Stimulated activated CD8-positive, alpha-beta memory T cell treated with anti-CD3 and anti-CD28 coated beads, Interleukin-15, amount 100 ng/mL, for 48 hours (primary cell): ENCODE data around the gene FLRT1.

Experiments used
- DNase-seq, 2 donors: peaks; one replicate each; pipeline ENCODE4 v3.0.0-alpha.2; 2020; ENCODE audit warnings: low read depth in 2 of 2

Gene FLRT1

DNA sequence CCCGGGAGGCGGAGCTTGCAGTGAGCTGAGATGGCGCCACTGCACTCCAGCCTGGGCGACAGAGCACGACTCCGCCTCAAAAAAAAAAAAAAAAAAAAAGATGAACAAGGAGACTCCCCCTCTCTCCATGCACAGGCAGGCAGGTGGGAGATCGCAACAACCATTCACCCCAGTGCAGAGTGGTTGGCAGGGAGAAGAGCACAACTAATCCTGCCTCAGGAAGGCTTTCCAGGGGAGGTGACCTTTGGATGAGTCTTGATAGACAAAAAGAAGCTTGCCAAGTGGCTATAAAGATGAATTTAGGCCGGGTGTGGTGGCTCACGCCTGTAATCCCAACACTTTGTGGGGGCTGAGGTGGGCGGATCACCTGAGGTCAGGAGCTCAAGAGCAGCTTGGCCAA, 30.0 kb downstream of the FLRT1 start:
- DNase-seq: no peak

DNA sequence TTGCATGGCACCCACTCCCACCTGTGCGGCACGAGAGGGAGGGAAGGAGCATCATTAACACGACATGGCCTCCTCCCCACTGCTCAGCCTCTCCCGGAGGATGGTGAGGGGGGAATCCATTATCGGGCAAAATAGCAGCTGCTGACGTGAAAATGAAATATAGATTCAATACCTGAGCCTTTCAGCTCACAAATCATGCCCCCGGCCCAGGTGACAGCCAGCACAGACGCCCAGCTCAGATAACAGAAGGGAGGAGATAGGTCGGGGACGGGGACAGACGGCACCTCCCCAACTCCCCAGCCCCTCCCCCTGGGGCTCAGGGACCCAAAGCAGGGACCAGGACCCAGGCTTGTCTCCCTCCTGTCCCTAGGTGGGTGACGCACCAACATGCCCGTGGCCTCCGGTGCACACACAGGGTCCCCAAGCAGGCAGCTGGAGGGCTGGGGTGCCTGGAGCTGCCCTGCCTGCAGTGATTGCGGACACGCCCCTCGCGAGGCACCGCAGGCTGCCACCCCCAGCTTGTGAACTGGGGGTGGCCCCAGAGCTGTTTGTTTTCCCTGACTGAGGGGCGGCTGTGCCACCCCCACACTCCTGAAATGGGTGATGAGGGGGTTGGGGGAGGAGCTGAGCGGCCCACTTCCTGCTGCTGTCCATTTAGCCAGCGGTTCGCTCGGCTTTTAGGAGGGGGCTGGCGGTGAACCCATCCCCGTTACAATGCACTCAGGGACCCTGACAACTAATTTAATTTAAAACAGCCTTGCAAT, 31.7 kb downstream of the FLRT1 start:
- no peak for DNase-seq

DNA sequence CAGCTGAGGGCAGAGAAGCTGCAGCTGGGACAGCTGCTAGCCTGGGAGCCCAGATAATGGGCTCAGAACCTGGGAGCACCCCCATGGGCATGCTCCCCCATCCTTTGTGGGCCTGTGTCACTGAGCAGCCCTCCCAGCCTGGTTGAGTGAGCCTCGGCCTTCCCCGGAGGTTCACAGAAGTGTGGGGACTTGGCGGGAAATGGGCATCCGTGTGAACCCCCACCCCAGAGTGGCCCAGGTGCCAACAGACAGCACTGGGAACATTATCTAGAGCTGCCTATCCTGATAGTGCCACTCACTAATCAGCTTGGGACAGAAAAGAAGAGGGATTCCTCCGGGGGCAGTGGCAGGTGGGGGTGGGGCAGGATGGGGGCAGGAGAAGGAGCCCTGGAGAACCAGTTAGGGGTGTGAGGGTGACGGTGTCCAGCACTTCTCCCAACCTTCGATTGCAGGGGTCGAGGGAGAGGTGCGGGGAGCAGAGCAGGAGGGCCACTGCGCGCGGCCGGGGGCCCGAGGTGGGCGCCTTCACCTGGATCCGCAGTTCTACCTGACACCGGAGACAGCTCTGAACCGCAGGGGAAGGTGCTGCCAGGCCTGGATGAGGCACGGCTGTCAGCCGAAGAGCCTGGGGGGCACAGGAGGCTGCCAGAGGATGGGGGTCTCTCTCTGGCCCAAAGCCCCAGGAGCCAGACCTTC, 33.1 kb downstream of the FLRT1 start:
- no peak for DNase-seq

DNA sequence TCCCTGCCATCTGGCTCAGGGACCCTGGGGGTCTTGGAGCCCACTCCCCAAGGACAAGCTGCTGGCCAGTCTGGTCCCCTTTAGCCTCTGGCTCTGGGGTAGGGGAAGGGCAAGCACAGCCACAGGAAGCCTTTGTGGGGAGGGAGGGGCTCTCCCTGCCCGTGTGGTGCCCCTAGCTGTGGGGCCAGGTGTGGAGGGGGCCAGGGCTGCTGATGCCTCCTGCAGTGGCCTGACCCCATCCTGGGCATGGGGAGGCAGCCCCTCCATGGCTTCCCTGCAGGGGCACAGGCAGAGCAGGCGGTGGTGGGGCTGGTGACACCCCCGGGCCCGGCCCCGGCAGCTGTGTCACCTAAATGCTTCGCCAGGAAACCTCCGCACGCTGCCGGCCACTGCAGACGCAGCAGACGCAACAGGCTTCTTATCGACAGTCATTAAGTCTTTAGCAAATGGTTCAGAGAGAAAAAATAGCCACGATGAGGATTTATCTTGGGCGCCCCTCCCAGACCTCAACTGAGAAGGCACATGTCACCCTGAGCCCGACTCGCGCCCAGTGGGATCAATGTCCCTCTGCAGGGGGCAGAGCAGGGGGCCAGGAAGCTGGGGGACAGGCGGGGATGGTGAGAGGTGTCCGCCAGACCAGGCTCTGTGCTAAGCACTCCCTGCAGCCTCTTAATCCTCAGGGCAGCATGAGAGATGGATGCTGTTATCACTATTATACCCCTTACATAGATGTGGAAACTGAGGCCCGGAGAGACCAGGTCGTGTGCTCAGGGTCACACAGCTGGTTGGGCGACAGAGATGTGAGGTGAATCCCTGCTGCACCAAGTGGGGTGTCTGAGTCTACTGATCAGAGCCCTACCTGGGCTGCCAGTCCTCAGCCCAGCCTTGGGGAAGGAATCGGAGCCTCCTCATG, 33.9 kb downstream of the FLRT1 start:
- no peak for DNase-seq

DNA sequence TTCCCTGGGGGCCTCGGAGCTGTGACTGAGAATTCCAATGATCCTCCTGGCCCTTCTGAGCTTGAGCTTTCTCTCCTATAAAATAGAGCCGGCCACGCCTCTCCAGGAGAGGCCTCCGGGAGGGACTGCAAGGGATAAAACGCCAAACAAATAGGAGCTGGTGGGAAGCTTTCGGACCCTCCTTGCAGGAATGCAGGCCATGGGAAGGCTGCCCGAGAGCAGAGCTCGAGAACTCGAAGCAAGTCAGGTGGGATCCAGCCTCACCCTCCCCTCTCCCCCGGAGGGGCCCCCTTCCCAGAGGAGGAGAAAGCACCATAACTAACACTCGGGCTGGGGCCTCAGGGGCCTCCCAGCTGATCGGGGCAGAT, 34.6 kb downstream of the FLRT1 start:
- DNase-seq: no peak

DNA sequence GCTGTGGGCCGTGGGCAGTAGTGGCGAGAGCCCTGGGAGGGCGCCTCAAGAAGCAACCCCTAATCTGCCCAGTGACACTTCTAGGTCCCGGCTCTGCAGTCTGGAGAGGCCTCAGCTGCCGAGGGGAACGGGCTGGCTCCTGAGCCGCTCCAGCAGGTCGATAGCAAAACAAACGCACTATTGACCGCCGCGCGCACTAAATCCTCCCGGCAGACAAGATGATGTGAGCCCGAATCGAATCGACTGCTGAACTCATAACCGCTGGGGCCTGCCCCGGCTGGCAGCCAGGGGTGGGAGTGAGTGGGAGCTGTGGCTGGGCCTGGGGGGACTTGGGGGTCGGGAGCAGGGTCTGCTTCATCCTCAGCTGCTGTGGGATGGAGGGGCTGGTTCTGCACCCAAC, 36.1 kb downstream of the FLRT1 start:
- no peak for DNase-seq

DNA sequence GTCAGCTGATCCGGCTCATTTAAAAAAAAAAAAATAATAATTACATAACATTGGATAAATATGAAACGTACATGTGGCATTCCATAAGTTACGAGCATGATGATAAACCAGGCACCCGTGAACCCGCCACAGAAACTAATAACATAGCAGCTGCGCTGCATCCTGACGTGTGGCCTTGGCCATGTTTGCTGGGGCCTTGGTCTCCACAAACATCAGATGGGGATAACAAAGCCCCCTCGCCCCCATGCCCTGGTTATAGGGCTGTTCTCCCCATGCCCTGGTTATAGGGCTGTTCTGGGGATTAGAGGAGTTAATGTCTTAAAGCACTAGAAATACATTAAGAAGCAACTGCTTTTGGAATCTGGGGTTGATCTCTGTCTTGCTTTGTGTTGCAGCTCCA, 36.7 kb downstream of the FLRT1 start:
- no peak for DNase-seq

DNA sequence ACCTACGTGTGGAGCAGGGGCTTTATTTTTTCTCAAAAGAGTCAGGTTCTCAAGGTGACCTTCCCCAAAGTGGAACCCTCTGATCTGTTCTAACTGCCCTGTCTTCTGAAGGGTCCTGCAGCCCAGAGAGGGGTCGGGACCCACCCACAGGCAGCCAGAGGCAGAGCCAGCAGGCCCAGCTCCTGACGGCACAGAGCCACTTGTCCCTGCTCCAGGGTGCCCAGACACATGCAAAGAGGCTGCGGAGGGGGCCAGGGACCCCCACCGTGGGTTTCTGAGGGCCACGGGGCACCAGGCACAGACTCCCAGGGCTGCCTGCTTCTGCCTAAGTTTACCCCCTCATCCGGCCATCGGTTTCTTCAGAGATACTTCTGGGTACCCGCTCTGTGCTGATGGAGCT, 37.1 kb downstream of the FLRT1 start:
- DNase-seq: no peak

DNA sequence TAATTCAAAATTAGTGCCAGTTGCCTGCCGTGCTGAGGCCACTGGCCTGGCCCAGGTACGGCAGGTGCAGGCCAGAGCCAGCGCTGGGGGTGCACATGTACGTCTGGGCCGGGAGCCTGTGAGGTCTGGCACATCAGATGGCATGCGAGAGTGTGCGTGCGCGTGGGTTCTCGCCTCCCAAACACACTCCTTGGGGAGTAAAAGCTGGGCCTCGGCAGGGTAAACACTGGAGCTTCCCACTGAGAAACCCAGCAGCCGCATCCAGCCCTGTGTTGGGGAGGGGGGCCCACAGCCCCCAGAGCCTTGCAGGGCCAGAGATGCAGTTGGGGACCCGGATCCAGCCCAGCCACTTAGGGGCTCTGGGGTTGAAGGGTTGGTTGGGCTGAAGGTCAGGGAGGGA, 37.8 kb downstream of the FLRT1 start:
- no peak for DNase-seq

DNA sequence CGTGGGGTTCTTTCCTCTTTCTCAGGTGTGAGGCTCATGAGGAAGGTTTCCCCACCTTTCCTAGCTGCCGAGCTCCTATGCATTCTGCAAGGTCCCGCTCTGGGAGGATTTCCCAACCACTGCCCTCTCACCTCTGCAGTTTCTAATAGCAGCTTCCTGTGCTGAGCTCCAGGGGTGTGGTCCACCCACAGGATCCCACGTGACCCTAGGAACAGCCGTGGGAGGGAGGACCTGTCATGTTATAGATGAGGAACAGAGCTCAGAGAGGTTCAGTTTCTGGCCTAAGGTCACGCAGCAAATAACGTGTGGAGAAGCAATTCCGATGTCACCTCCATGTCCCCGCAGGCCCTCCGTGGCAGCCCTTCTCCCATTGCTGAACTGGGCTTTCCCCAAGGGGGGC, 38.5 kb downstream of the FLRT1 start:
- no peak for DNase-seq

DNA sequence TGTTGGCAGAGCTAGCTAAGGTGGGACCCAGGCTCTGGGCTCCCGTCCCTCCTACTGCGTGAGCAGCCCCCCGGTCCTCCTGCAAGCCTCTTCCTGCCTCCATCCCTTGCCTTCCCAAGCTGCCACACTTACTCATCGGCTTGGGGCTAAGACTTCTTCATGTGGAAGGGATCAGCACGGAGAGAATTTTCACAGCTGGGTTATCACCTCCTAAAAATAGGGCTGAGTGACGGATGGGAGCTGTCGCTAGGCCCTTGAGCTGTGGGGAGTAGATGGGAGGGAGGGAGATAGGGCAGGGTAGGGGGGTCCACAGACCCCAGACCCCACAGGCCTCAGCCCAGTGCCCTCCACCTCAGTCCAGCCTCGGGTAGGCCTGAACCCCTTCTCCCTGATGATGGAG, 41.0 kb downstream of the FLRT1 start:
- DNase-seq: no peak

DNA sequence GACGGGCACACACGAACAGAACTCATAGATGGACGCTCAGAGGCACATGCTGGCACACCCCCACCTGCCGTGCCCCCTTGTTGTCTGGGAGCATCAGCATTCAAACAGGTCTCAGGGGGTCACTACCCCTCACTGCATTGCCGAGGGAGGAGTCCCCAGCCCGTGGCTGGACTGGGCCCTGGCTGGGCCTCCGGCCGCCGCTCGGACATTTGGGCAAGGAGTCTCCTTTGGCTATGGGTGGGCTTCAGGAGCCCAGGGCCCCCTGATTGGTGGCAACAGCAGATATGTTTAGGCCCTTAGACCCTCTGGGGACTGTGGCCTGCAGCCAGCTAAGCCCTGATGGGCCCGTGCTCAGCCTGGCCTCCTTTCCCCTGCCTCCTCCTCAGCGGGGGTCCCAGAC, 41.9 kb downstream of the FLRT1 start:
- DNase-seq: no peak

DNA sequence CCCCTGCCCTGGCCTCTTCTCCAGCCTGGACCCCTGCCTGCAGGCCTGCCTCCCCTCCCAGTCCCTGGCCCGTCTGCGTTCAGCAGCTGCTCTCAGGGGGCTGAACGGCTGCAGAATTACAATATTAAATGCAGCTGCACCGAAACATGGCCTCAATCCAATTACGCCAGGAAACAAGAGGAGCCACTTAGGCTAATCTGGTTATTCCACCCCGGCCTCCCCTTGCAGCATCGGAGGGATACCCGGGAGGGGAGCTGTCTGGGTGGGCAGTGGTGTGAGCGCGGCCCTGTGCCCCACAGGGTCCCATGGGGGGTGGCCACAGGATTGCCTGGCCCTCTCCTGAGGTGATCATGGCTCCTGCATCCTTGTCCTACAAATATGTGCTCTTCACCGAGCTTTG, 42.6 kb downstream of the FLRT1 start:
- no peak for DNase-seq

DNA sequence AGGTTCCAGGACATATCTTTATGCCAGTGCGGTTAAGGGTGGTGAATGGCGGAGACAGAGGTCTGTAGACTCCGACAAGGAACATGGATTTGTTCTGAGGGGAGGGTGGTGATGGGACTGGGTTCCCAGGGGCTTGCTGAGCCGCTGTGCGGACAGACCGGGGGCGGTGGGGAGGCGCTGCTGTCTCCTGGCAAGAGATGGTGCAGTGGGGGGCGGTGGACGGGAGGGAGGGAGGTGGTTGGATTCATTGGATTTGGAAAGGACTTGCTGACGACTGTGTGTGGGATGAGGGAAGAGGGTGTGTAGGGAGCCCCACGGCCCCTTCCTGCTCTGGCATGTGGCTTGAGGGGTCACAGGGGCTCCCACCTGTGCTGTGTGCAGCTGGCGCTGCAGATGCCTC, 43.2 kb downstream of the FLRT1 start:
- no peak for DNase-seq

DNA sequence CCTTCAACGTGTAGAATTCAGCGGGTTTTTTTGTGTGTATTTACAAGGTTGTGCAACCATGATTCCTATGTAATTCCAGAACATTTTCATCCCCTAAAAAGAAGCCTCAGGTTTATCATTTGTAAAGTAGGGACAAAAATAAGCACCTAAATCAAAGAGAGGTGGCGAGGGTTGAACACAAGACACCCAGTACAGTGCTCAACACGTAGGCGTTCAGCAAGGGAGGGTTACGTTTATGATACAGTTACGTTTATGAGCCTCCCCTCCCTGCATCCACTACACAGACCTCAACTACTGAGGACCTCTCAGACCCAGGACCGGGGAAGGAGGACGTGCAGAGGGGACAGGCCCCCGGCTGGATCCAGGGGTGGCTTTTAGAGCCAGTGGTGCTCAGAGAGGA, 44.7 kb downstream of the FLRT1 start:
- DNase-seq: no peak

DNA sequence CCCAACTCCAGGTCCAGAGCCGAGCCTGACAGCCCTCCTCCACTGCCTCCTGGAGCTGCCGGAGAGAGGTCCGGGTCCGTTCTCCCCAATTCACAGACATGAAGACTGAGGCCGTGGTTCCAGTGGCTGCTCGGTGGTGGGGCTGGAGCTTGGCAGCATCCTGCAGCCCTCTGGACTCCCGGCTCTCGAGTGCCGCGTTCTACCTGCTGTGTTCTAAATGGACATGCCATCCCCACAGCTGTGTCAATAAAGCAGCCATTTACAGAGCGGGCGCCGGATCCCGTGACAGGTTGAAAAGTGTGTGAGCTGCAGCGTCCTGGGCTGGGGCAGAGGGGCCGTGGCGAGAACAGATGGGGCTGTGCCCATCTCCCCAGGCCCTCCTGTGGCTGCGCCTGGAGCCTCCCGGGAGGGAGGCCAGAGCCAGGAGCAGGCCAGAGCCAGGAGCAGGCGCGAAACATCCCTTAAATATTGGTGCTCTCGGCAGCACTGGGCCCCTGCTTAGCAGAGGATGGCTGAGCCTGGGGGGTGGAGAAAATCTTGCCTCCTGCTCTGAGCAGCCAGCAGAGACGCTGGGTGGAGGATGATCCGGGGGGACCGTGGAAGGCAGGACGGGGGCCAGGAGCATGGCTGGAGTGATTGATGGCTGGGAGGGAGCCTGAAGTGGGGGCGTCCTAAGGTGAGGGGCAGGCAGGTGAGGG, 46.2 kb downstream of the FLRT1 start:
- no peak for DNase-seq

DNA sequence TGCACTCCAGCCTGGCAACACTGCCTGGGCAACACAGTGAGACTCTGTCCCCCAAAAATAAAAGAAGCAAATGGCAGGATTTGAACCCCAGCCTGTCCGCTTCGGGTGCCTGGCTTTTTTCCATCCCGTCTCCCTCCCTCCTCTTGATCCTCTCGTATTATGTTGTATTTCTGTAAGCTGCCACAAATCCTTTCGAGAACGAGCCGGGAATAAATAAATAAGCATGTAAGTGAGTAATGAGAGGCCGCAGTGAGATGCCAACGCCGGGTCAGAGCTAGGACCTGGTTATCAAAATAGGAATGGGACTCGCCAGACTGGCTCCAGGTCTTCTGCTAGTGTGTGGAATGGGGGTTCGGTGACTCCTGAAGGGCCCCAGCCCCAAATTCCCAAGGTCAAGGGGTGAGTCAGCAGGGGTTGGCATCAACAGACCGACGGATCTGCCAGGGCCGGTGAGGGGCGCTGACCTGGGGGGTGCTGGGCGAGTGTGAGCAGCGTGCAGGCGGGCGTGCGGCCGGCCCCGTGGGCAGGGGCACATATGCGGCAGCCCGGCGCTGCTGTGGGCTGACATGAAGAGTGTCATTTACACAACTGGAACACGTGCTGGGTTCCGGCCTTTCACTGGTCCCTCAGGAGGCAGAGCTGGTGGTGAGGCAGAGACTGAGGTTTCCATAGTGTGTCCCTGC, 47.8 kb downstream of the FLRT1 start:
- DNase-seq: no peak

DNA sequence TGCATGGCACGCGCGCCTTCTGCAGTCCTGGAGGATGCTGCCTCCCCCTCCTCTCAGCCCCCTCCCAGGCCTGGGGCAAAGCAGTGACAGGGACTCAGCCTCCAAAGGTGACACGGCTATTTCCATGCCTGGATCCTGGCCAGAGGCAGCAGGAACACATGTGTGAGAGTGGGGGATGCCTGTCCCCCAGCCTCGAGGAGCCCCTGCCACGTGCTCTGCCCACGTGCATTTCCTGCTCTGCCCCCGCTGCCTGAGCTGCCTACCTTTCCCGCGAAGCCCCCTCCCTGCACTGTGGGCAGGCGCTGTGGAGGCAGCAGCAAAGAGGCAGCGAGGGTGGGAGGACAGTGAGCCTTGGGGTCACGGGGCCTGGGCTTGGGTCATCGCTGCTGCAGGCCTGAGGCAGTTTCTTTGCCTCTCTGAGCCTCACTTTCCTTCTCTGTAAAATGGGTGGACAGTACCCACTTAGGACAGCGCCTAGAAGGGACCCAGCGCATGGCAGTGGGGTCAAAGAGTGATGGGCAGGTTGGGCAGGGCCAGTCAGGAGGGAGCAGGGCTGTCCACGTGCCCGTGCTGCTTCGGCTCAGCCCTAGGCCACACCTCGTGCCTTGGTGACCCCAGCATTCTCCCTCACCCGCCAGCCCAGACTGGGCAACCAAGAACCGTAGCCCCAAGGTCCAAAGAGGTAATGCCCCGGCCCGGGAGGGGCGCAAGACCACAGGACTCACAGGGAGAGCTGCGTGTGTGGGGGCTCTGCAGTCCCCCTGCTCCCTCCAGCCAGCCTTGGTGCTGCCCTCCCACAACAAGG, 48.6 kb downstream of the FLRT1 start:
- DNase-seq: no peak

DNA sequence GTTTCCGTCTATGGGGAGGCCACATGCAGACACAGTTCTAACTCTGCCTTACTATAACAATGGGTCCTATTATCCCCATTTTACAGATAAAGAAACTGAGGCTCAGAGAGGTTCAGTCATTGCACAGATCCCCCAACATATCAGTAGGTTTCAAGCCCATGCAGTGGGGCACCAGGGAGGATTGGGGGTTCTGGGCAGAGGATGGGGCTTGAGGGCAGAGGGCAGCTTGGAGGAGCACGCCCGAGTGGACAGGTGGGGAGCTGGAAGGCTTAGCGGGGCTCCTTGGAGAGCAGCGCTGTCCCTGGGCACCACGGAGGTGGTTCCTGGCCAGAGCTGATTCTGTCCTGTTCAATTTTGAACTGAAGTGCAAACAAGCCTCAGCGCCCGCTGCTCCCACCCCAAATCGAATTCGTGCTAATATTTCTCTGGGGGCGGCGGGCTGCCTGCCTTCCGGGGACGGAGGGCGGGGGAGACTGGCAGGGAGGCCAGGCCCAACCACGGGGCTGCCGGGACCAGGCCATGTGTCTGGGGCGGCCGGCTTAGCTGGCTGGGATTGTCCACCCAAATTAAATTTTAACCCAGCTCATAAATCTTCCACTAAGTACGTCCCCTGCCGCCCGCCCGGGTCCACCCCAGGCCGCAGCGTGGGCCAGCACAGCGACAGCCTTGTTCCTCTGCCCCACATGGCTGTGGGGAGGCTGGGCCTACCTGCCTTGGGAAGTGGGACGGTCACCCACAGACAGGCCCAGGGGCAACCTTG, 49.4 kb downstream of the FLRT1 start:
- DNase-seq: no peak
